Naive thymus-derived CD4-positive, alpha-beta T cell (primary cell): ENCODE data around the gene UBE2K. TPM values are rescaled to one million over a fixed set of nuclear protein-coding genes. Genes with fewer than 3 reads are reported as not detected.

Source experiments
- ATAC-seq: fragments of 150-1000 bp; cut with Tn5 transposase; 2 replicates; pipeline ENCODE4 v1.10.0; 2021; ENCODE audit warnings: mild to moderate bottlenecking, moderate library complexity
- CTCF ChIA-PET: fragments of 350-600 bp; sonication (Branson Sonifier 250); formaldehyde crosslinking; loops from one replicate; lab custom pipeline; 2021; ENCODE audit warnings: antibody characterized with exemption; lab: Charles Lee
- POLR2A ChIA-PET: fragments of 350-600 bp; sonication (Branson Sonifier 250); formaldehyde crosslinking; loops from one replicate; lab custom pipeline; 2021; ENCODE audit warnings: antibody characterized with exemption, inconsistent platforms; lab: Charles Lee
- DNase-seq, 9 donors: peaks; one replicate each; pipeline versions ENCODE4 v3.0.0 to v3.0.0-alpha.2; 2020 to 2022; ENCODE audit warnings: mixed read lengths in 1 of 9
- H3K27ac ChIP-seq: one replicate; pipeline ENCODE4 v1.7.0; 2013; ENCODE audit warnings: mild to moderate bottlenecking, low read depth, low read length, moderate library complexity
- H3K27me3 ChIP-seq, 2 donors: one replicate each; pipeline ENCODE4 v1.7.0; 2013; ENCODE audit warnings: low read length in 2 of 2, mild to moderate bottlenecking in 2 of 2, moderate library complexity in 2 of 2; ENCODE audit not compliant: control insufficient read depth in 2 of 2, insufficient read depth in 2 of 2
- H3K36me3 ChIP-seq, 3 experiments: 1 replicate in 2 of 3; 2 replicates in 1 of 3; pipeline ENCODE4 v1.7.0; 2013; ENCODE audit warnings: low read length in 3 of 3, mild to moderate bottlenecking in 3 of 3, moderate library complexity in 1 of 3; ENCODE audit not compliant: insufficient read depth in 3 of 3, control insufficient read depth in 2 of 3
- H3K4me1 ChIP-seq, 2 donors: one replicate each; pipeline ENCODE4 v1.7.0; 2013; ENCODE audit warnings: low read length in 2 of 2, mild to moderate bottlenecking in 2 of 2, moderate library complexity in 1 of 2; ENCODE audit not compliant: control insufficient read depth in 2 of 2, insufficient read depth in 2 of 2
- H3K4me3 ChIP-seq: 2 replicates; pipeline ENCODE4 v1.7.0; 2013; ENCODE audit warnings: mild to moderate bottlenecking, low read length
- H3K9me3 ChIP-seq, 3 experiments: 1 replicate in 2 of 3; 2 replicates in 1 of 3; pipeline ENCODE4 v1.7.0; 2013; ENCODE audit warnings: low read length in 3 of 3; ENCODE audit not compliant: control insufficient read depth in 2 of 3
- H3K27ac Mint-ChIP-seq, 9 donors: one replicate each; pipeline ENCODE4 v1.8.0; 2020 to 2022; ENCODE audit warnings: mixed read lengths in 9 of 9, mild to moderate bottlenecking in 8 of 9, moderate library complexity in 5 of 9, inconsistent platforms in 2 of 9
- H3K27me3 Mint-ChIP-seq, 5 donors: one replicate each; pipeline ENCODE4 v1.8.0; 2021 to 2022; ENCODE audit warnings: mixed read lengths in 5 of 5, mild to moderate bottlenecking in 1 of 5
- H3K36me3 Mint-ChIP-seq, 5 donors: one replicate each; pipeline ENCODE4 v1.8.0; 2020 to 2022; ENCODE audit warnings: mixed read lengths in 5 of 5, mild to moderate bottlenecking in 3 of 5, inconsistent platforms in 1 of 5
- H3K4me1 Mint-ChIP-seq, 7 donors: one replicate each; pipeline ENCODE4 v1.8.0; 2020 to 2022; ENCODE audit warnings: mixed read lengths in 7 of 7, mild to moderate bottlenecking in 3 of 7, inconsistent platforms in 1 of 7
- H3K4me3 Mint-ChIP-seq, 10 donors: one replicate each; pipeline ENCODE4 v1.8.0; 2020 to 2022; ENCODE audit warnings: mild to moderate bottlenecking in 10 of 10, mixed read lengths in 10 of 10, moderate library complexity in 6 of 10, inconsistent platforms in 2 of 10
- H3K9me3 Mint-ChIP-seq, 11 donors: one replicate each; pipeline ENCODE4 v1.8.0; 2020 to 2022; ENCODE audit warnings: mixed read lengths in 11 of 11, mild to moderate bottlenecking in 4 of 11, inconsistent platforms in 1 of 11, moderate library complexity in 1 of 11
- intact Hi-C, 2 donors: fragments of 100-400 bp; cut with micrococcal nuclease; formaldehyde crosslinking; loops; one replicate each; pipeline ENCODE4 v1.15.1; 2023
- polyA plus RNA-seq, 2 donors: library from polyadenylated mRNA; unstranded; fragments of 300-500 nt; fragmentation: Illumina TruSeq; gene quantifications; one replicate each; pipeline ENCODE4 v1.2.3, GENCODE V29; 2021
- total RNA-seq, 6 experiments: library from RNA in 5 of 6; stranded (reverse) in 5 of 6; gene quantifications; 1 replicate in 5 of 6; 2 replicates in 1 of 6; pipeline ENCODE4 v1.2.3 and lab custom pipeline; 2021 to 2026

The UBE2K gene
- total and polyA plus RNA-seq, 7 experiments from 2014 or later: 31.1 to 85.0 (median 44.2) TPM

GRCh38 chr4:39823191-39823590, 125.3 kb downstream of the UBE2K start:
- intact Hi-C loops: no loop called here
- H3K27ac Mint-ChIP-seq: peak overlapping the region in 2 of 9 donors; percentile 0 to 2
- Histone ChIP-seq H3K36me3 (peaks cover 0 to 18% (median 0%) of the 10 kb centered on the region in 3 experiments), H3K27me3 (no peaks in the 10 kb centered on the region), H3K4me1 (no peaks in the 10 kb centered on the region), H3K4me3 (no peak overlapping the region), H3K27ac (no peak overlapping the region), H3K9me3 (no peaks in the 10 kb centered on the region)
- H3K9me3 Mint-ChIP-seq: no peaks in the 10 kb centered on the region
- H3K36me3 Mint-ChIP-seq: peaks cover 0 to 28% (median 9%) of the 10 kb centered on the region in 5 donors
- no peak for ATAC-seq
- ChIA-PET CTCF (no interaction called here), POLR2A (no interaction called here)
- no peaks in the 10 kb centered on the region for H3K27me3 Mint-ChIP-seq
- H3K4me1 Mint-ChIP-seq: peaks cover 0 to 2% (median 0%) of the 10 kb centered on the region in 7 donors
- no peak for DNase-seq
- no peak overlapping the region for H3K4me3 Mint-ChIP-seq

- ChIA-PET CTCF (no interaction called here), POLR2A (interaction anchor here (0.6 kb wide), 1 partner anchor 114 kb away, joined by 4 read pairs; no protein-coding TSS in a partner anchor)
- no peaks in the 10 kb centered on the region for H3K27me3 Mint-ChIP-seq
- ATAC-seq (no peak), DNase-seq (no peak)
- H3K4me3 Mint-ChIP-seq: no peak overlapping the region
- H3K9me3 ChIP-seq: no peaks in the 10 kb centered on the region
- H3K27ac ChIP-seq: no peak overlapping the region
- H3K4me1 Mint-ChIP-seq: peaks cover 0 to 2% (median 0%) of the 10 kb centered on the region in 7 donors
- H3K36me3 ChIP-seq: peaks cover 0 to 34% (median 0%) of the 10 kb centered on the region in 3 experiments
- no peak overlapping the region for H3K4me3 ChIP-seq
- H3K36me3 Mint-ChIP-seq: peaks cover 0 to 42% (median 16%) of the 10 kb centered on the region in 5 donors
- no peaks in the 10 kb centered on the region for H3K9me3 Mint-ChIP-seq
- intact Hi-C loops: no loop called here
- no peaks in the 10 kb centered on the region for H3K27me3 ChIP-seq
- no peak overlapping the region for H3K27ac Mint-ChIP-seq
- H3K4me1 ChIP-seq: no peaks in the 10 kb centered on the region
These were observed 127.2 kb downstream of the UBE2K start for GRCh38 chr4:39825090-39825489.

DNA sequence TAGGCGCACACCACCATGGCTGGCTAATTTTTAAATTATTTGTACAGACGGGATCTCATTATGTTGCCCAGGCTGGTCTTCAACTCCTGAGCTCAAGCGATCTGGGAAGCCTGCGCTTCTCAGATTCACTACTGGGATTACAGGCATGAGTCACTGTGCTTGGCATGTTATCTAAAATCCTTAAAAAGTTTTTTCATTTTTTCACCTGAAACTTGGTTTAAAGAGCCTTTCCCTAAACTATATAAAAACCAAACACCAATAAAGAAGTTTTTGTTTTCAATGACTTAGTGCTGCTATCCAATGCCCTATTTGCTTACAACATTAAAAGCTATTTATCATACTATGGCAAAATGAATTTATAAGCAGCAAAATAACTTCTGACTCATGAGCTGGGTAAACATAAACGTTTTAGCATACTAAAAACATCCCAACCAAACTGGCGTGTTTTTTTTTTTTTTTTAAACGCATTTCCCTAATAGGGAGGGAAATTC, 127.8 kb downstream of the UBE2K start:
- peaks cover 0 to 45% (median 16%) of the 10 kb centered on the region in 5 donors for H3K36me3 Mint-ChIP-seq
- no peak overlapping the region for H3K4me3 Mint-ChIP-seq
- ChIA-PET CTCF (no interaction called here), POLR2A (no interaction called here)
- H3K4me3 ChIP-seq: no peak overlapping the region
- peaks cover 0 to 2% (median 0%) of the 10 kb centered on the region in 7 donors for H3K4me1 Mint-ChIP-seq
- no peaks in the 10 kb centered on the region for H3K27me3 ChIP-seq
- intact Hi-C loops: no loop called here
- no peaks in the 10 kb centered on the region for H3K27me3 Mint-ChIP-seq
- peak overlapping the region in 2 of 9 donors; percentile 28 to 59 for H3K27ac Mint-ChIP-seq
- H3K9me3 Mint-ChIP-seq: no peaks in the 10 kb centered on the region
- no peak for DNase-seq
- H3K36me3 ChIP-seq: peaks cover 0 to 38% (median 0%) of the 10 kb centered on the region in 3 experiments
- H3K27ac ChIP-seq: no peak overlapping the region
- H3K4me1 ChIP-seq: no peaks in the 10 kb centered on the region
- ATAC-seq: no peak
- no peaks in the 10 kb centered on the region for H3K9me3 ChIP-seq

Other genes starting within 250 kb of the UBE2K start
- gene RPL9, start 239.2 kb upstream of the UBE2K start, total RNA-seq: 1,000 to 10,000 TPM; 1,414 to 3,398 (median 2,567) TPM
- gene RPL9, start 239.2 kb upstream of the UBE2K start, polyA plus RNA-seq: 1,000 to 10,000 TPM; 3,310 to 3,365 TPM
- gene LIAS, start 239.1 kb upstream of the UBE2K start, total RNA-seq: 10 to 100 TPM; 14.5 to 27.8 (median 16.4) TPM
- 10 to 100 TPM; 12.5 to 16.4 TPM for gene LIAS, start 239.1 kb upstream of the UBE2K start, polyA plus RNA-seq
- 10 to 100 TPM in 3 of 5 experiments, 1 to 10 TPM in 2; 6.9 to 20.9 (median 17.7) TPM for gene UGDH, start 170.7 kb upstream of the UBE2K start, total RNA-seq
- gene UGDH, start 170.7 kb upstream of the UBE2K start, polyA plus RNA-seq: 10 to 100 TPM; 18.2 to 18.7 TPM
- 10 to 100 TPM in 3 of 5 experiments, 1 to 10 TPM in 2; 4.6 to 15.1 (median 12.9) TPM for gene SMIM14, start 59.3 kb upstream of the UBE2K start, total RNA-seq
- 10 to 100 TPM; 26.7 to 28.5 TPM for gene SMIM14, start 59.3 kb upstream of the UBE2K start, polyA plus RNA-seq